ENCODE data around the gene THAP7.

THAP7 gene

DNA sequence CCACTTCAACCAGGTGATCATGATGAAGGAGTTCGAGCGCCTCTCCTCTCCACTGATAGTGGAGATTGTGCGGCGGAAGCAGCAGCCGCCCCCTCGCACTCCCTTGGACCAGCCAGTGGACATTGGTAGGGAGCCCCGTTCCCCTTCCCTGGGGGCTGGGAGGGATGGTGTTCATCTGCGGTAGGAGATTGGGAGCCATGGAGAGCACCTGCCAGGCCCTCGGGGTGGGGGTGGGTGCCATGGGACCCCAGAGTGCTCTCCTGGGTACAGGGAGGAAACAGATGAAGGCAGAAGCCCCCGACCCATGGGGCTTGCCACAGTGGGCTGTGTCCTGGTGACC lies 7.0 kb downstream of the THAP7 start:
- H3K4me3 ChIP-seq (ENCODE audit: low read depth, low read length, poor library complexity, severe bottlenecking): no peak overlapping the region
- no peak overlapping the region for H3K27ac ChIP-seq (ENCODE audit: low read depth, low read length, poor library complexity, severe bottlenecking)
- no peaks in the 10 kb centered on the region for H3K9me2 ChIP-seq (ENCODE audit: low read depth, low read length)
- H4K20me1 ChIP-seq (ENCODE audit: insufficient read depth, low read length): no peaks in the 10 kb centered on the region
- H3K4me2 ChIP-seq (ENCODE audit: low read length): no peak overlapping the region
- H3K27me3 ChIP-seq (ENCODE audit: insufficient read depth, low read length): no peaks in the 10 kb centered on the region
- H2AFZ ChIP-seq (ENCODE audit: low read length): no peak overlapping the region
- TF ChIP-seq CTCF (IDR thresholded peaks at IDR 0.05; ENCODE audit: low read length) (no peak), EZH2 (IDR thresholded peaks at IDR 0.05; ENCODE audit: borderline replicate concordance, low read length) (no peak)
- H3K36me3 ChIP-seq (ENCODE audit: insufficient read depth, low read length): peaks cover 35% of the 10 kb centered on the region; the same call in 1 of the 2 replicates
- no peaks in the 10 kb centered on the region for H3F3A ChIP-seq (ENCODE audit: insufficient read depth, low read length)
- H3K9me3 ChIP-seq (ENCODE audit: low read length): no peaks in the 10 kb centered on the region
- H3K9ac ChIP-seq (ENCODE audit: low read length): no peak overlapping the region
- H3K79me2 ChIP-seq (ENCODE audit: insufficient read depth, low read length): no peaks in the 10 kb centered on the region
- peaks cover 8% of the 10 kb centered on the region for H3K4me1 ChIP-seq (ENCODE audit: insufficient read depth, low read length, severe bottlenecking)

- Histone ChIP-seq H3K9me2 (ENCODE audit: low read depth, low read length) (no peaks in the 10 kb centered on the region), H3F3A (ENCODE audit: insufficient read depth, low read length) (no peaks in the 10 kb centered on the region), H3K27ac (ENCODE audit: low read depth, low read length, poor library complexity, severe bottlenecking) (no peak overlapping the region), H3K36me3 (ENCODE audit: insufficient read depth, low read length) (peaks cover 31% of the 10 kb centered on the region; the same call in 1 of the 2 replicates), H3K4me2 (ENCODE audit: low read length) (no peak overlapping the region), H3K4me1 (ENCODE audit: insufficient read depth, low read length, severe bottlenecking) (peaks cover 2% of the 10 kb centered on the region), H3K9ac (ENCODE audit: low read length) (no peak overlapping the region), H3K9me3 (ENCODE audit: low read length) (no peaks in the 10 kb centered on the region), H3K79me2 (ENCODE audit: insufficient read depth, low read length) (no peaks in the 10 kb centered on the region), H3K4me3 (ENCODE audit: low read depth, low read length, poor library complexity, severe bottlenecking) (no peak overlapping the region), H4K20me1 (ENCODE audit: insufficient read depth, low read length) (no peaks in the 10 kb centered on the region), H3K27me3 (ENCODE audit: insufficient read depth, low read length) (no peaks in the 10 kb centered on the region), H2AFZ (ENCODE audit: low read length) (no peak overlapping the region)
- no peak for TF ChIP-seq CTCF (IDR thresholded peaks at IDR 0.05; ENCODE audit: low read length)
- no peak for TF ChIP-seq EZH2 (IDR thresholded peaks at IDR 0.05; ENCODE audit: borderline replicate concordance, low read length)
Observed at GRCh38 chr22:20994128-20994901, 7.6 kb downstream of the THAP7 start.

- no peak overlapping the region for H3K27ac ChIP-seq (ENCODE audit: low read depth, low read length, poor library complexity, severe bottlenecking)
- H3K4me3 ChIP-seq (ENCODE audit: low read depth, low read length, poor library complexity, severe bottlenecking): no peak overlapping the region
- H3K27me3 ChIP-seq (ENCODE audit: insufficient read depth, low read length): no peaks in the 10 kb centered on the region
- H4K20me1 ChIP-seq (ENCODE audit: insufficient read depth, low read length): no peaks in the 10 kb centered on the region
- no peaks in the 10 kb centered on the region for H3K79me2 ChIP-seq (ENCODE audit: insufficient read depth, low read length)
- no peaks in the 10 kb centered on the region for H3K9me2 ChIP-seq (ENCODE audit: low read depth, low read length)
- no peaks in the 10 kb centered on the region for H3K4me1 ChIP-seq (ENCODE audit: insufficient read depth, low read length, severe bottlenecking)
- no peak overlapping the region for H3K9ac ChIP-seq (ENCODE audit: low read length)
- TF ChIP-seq EZH2 (IDR thresholded peaks at IDR 0.05; ENCODE audit: borderline replicate concordance, low read length) (no peak), CTCF (IDR thresholded peaks at IDR 0.05; ENCODE audit: low read length) (no peak)
- no peaks in the 10 kb centered on the region for H3F3A ChIP-seq (ENCODE audit: insufficient read depth, low read length)
- H3K36me3 ChIP-seq (ENCODE audit: insufficient read depth, low read length): peaks cover 25% of the 10 kb centered on the region; the same call in 1 of the 2 replicates
- H2AFZ ChIP-seq (ENCODE audit: low read length): no peak overlapping the region
- H3K9me3 ChIP-seq (ENCODE audit: low read length): no peaks in the 10 kb centered on the region
- H3K4me2 ChIP-seq (ENCODE audit: low read length): no peak overlapping the region
Observed at GRCh38 chr22:20993304-20994127, 8.4 kb downstream of the THAP7 start.
